Calu3 (cell line): Measurements from ENCODE around the gene DFFB. TPM values are rescaled to one million over a fixed set of nuclear protein-coding genes. Genes with fewer than 3 reads are reported as not detected.

ENCODE experiments used
- BruUV-seq: library from RNA; stranded (reverse); fragments of 400-500 nt; replicated peaks from 2 replicates; lab custom pipeline; 2021; lab: Mats Ljungman, UMichigan
- CTCF ChIA-PET: fragments of 300-600 bp; sonication (Branson Sonifier 250); formaldehyde crosslinking; loops from one replicate; lab custom pipeline; 2022; ENCODE audit warnings: antibody characterized with exemption; lab: Charles Lee
- DNase-seq: peaks from one replicate; pipeline ENCODE4 v3.0.0; 2022
- H3K27ac Mint-ChIP-seq: one replicate; pipeline ENCODE4 v1.8.0; 2022; ENCODE audit warnings: mixed read lengths; ENCODE audit not compliant: unreplicated experiment
- H3K27me3 Mint-ChIP-seq: one replicate; pipeline ENCODE4 v1.8.0; 2022; ENCODE audit warnings: mixed read lengths; ENCODE audit not compliant: unreplicated experiment
- H3K36me3 Mint-ChIP-seq: one replicate; pipeline ENCODE4 v1.8.0; 2022; ENCODE audit warnings: mild to moderate bottlenecking, moderate library complexity, mixed read lengths; ENCODE audit not compliant: insufficient read depth, unreplicated experiment
- H3K4me1 Mint-ChIP-seq: one replicate; pipeline ENCODE4 v1.8.0; 2022; ENCODE audit warnings: mild to moderate bottlenecking, low read depth, mixed read lengths; ENCODE audit not compliant: unreplicated experiment
- H3K4me3 Mint-ChIP-seq: one replicate; pipeline ENCODE4 v1.8.0; 2022; ENCODE audit warnings: mild to moderate bottlenecking, low read depth, moderate library complexity, mixed read lengths; ENCODE audit not compliant: unreplicated experiment
- H3K9me3 Mint-ChIP-seq: one replicate; pipeline ENCODE4 v1.8.0; 2022; ENCODE audit warnings: low read depth, mixed read lengths; ENCODE audit not compliant: unreplicated experiment
- intact Hi-C: fragments of 100-400 bp; cut with micrococcal nuclease; formaldehyde crosslinking; loops from one replicate; pipeline ENCODE4 v1.10.0; 2022; ENCODE audit not compliant: unreplicated experiment
- total RNA-seq: library from RNA; stranded (reverse); gene quantifications from 2 replicates; pipeline ENCODE4 v1.2.3, GENCODE V29; 2022
- TF ChIP-seq, protein P1 (sequence below): fragments of 200-600 bp; IDR thresholded peaks from one replicate; pipeline ENCODE4 v1.8.0; 2022; ENCODE audit warnings: antibody characterized with exemption; ENCODE audit not compliant: unreplicated experiment

The DFFB gene
- total RNA-seq, 1 experiment from 2014 or later: 6.6 TPM

DNA sequence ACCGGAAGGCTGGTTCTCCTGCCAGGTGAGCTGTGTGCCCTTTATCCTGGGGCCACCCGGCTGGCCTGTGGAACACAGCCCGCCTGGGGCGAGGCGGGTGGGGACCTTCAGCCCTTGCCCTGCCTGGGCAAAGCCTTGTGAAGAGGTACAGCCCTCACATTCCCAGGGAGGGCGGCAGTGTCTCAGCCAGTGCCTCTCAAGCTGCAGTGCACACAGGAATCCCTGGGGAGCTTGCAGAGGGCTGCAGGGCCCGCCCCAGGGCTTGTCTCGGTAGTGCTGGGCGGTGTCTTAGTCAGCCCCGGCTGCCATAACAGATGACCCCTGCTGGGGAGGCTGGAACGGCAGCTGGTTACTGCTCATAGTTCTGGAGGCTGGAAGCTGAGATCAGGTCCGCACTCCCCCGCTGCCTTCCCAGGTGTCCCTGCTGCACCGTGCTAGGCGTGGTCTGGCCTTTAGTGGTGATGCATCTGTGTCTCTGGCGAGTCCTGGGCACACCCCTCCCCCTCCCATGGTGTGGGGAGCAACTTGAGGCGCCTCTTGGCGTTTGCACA, 12.6 kb downstream of the DFFB start:
- CTCF ChIA-PET: no interaction called here
- TF ChIP-seq, protein P1, sequence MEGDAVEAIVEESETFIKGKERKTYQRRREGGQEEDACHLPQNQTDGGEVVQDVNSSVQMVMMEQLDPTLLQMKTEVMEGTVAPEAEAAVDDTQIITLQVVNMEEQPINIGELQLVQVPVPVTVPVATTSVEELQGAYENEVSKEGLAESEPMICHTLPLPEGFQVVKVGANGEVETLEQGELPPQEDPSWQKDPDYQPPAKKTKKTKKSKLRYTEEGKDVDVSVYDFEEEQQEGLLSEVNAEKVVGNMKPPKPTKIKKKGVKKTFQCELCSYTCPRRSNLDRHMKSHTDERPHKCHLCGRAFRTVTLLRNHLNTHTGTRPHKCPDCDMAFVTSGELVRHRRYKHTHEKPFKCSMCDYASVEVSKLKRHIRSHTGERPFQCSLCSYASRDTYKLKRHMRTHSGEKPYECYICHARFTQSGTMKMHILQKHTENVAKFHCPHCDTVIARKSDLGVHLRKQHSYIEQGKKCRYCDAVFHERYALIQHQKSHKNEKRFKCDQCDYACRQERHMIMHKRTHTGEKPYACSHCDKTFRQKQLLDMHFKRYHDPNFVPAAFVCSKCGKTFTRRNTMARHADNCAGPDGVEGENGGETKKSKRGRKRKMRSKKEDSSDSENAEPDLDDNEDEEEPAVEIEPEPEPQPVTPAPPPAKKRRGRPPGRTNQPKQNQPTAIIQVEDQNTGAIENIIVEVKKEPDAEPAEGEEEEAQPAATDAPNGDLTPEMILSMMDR: no peak
- no TSS peak for BruUV-seq
- no peak for DNase-seq
- Mint-ChIP-seq H3K9me3 (peaks cover 3% of the 10 kb centered on the region), H3K36me3 (peaks cover 5% of the 10 kb centered on the region), H3K4me3 (no peak overlapping the region), H3K27ac (no peak overlapping the region), H3K27me3 (no peaks in the 10 kb centered on the region), H3K4me1 (no peaks in the 10 kb centered on the region)
- intact Hi-C loops: no loop called here

DNA sequence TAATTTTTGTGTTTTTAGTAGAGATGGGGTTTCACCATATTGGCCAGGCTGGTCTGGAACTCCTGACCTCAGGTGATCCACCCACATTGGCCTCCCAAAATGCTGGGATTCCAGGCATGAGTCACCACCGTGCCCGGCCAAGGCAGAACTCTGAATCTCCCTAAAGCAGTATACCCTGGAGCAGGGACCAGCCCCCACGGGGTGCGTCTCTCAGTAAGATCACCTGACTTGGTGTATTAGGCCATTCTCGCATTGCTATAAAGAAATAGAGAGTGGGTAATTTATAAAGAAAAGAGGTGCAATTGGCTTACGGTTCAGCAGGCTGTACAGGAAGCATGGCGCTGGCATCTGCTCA, 14.2 kb downstream of the DFFB start:
- no peaks in the 10 kb centered on the region for H3K27me3 Mint-ChIP-seq
- H3K27ac Mint-ChIP-seq: no peak overlapping the region
- peaks cover 5% of the 10 kb centered on the region for H3K36me3 Mint-ChIP-seq
- BruUV-seq: no TSS peak
- no peaks in the 10 kb centered on the region for H3K4me1 Mint-ChIP-seq
- H3K9me3 Mint-ChIP-seq: peaks cover 3% of the 10 kb centered on the region
- intact Hi-C loops: no loop called here
- TF ChIP-seq, protein P1: no peak
- CTCF ChIA-PET: no interaction called here
- no peak overlapping the region for H3K4me3 Mint-ChIP-seq
- DNase-seq: no peak

DNA sequence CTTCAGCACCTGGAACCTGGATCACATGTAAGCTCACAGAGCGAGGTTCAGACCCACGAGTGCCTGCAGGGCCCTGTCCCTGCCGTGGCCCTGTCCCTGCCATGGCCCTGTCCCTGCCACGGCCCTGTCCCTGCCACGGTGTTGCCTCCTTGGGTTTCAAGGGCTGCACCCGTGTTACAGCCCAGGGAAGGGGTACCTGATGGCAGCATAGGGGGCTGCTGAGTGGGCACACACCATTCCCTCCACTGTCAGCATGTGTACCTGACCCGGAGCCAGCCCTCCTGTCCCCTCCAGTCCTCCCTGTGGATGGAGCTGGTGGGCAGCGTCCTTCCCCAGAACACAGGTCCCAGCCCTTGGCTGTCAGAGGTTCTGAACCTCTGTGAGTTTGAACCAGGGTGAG, 15.3 kb downstream of the DFFB start:
- DNase-seq: no peak
- no peaks in the 10 kb centered on the region for H3K27me3 Mint-ChIP-seq
- H3K36me3 Mint-ChIP-seq: peaks cover 5% of the 10 kb centered on the region
- H3K27ac Mint-ChIP-seq: no peak overlapping the region
- no peak overlapping the region for H3K4me3 Mint-ChIP-seq
- H3K4me1 Mint-ChIP-seq: no peaks in the 10 kb centered on the region
- intact Hi-C loops: no loop called here
- CTCF ChIA-PET: no interaction called here
- TF ChIP-seq, protein P1: no peak
- BruUV-seq: no TSS peak
- peaks cover 3% of the 10 kb centered on the region for H3K9me3 Mint-ChIP-seq

DNA sequence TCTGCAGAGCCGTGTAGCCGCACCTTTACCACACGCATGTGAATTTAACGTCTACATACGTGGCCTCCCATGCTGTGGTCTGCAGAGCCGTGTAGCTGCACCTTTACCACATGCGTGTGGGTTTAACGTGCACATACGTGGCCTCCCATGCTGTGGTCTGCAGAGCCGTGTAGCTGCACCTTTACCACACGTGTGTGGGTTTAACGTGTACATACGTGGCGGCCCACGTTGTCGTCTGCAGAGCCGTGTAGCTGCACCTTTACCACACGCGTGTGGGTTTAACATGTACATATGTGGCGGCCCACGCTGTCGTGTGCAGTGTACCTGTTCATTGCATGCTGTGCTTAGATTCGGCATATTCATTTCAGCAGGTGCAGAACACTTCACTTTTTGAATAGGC, 17.5 kb downstream of the DFFB start:
- Mint-ChIP-seq H3K9me3 (no peaks in the 10 kb centered on the region), H3K36me3 (no peaks in the 10 kb centered on the region), H3K27ac (no peak overlapping the region), H3K4me1 (no peaks in the 10 kb centered on the region), H3K4me3 (no peak overlapping the region), H3K27me3 (no peaks in the 10 kb centered on the region)
- CTCF ChIA-PET: no interaction called here
- no TSS peak for BruUV-seq
- intact Hi-C loops: no loop called here
- DNase-seq: no peak
- TF ChIP-seq, protein P1: no peak
